Measurements from ENCODE around the gene PLCL2.

The PLCL2 gene

GRCh38 chr3:17044855-17045254, 160.1 kb downstream of the PLCL2 start:
- DNase-seq (ENCODE audit: low read depth): no peak

- DNase-seq (ENCODE audit: low read depth): no peak
These were observed 160.9 kb downstream of the PLCL2 start for GRCh38 chr3:17045705-17046104.

- DNase-seq (ENCODE audit: low read depth): no peak
These were observed 161.9 kb downstream of the PLCL2 start for GRCh38 chr3:17046623-17047022.

- DNase-seq (ENCODE audit: low read depth): no peak
These were observed 162.4 kb downstream of the PLCL2 start for GRCh38 chr3:17047162-17047561.

- no peak for DNase-seq (ENCODE audit: low read depth)
These were observed 163.1 kb downstream of the PLCL2 start for GRCh38 chr3:17047894-17048293.

GRCh38 chr3:17050071-17050470, 165.3 kb downstream of the PLCL2 start:
- DNase-seq (ENCODE audit: low read depth): no peak

- no peak for DNase-seq (ENCODE audit: low read depth)
These were observed 165.8 kb downstream of the PLCL2 start for GRCh38 chr3:17050506-17050905.

DNA sequence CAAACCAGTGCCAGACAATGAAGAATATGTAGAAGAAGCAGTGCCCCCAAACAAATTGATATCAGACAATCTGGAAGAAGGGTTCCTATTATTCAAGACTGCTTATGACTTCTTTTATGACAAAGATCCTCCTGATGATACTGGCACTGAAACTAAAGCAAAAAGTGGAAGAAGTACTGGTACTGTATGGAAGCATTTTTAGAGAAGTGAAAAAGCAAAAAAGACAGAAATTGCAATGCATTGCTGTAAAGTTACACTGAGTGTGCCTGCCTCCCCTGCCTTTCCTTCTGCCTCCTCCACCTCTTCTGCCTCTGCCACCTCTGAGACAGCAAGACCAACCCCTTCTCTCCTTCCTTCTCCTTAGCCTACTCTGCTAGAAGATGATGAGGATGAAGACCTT, 167.6 kb downstream of the PLCL2 start:
- DNase-seq (ENCODE audit: low read depth): no peak

DNA sequence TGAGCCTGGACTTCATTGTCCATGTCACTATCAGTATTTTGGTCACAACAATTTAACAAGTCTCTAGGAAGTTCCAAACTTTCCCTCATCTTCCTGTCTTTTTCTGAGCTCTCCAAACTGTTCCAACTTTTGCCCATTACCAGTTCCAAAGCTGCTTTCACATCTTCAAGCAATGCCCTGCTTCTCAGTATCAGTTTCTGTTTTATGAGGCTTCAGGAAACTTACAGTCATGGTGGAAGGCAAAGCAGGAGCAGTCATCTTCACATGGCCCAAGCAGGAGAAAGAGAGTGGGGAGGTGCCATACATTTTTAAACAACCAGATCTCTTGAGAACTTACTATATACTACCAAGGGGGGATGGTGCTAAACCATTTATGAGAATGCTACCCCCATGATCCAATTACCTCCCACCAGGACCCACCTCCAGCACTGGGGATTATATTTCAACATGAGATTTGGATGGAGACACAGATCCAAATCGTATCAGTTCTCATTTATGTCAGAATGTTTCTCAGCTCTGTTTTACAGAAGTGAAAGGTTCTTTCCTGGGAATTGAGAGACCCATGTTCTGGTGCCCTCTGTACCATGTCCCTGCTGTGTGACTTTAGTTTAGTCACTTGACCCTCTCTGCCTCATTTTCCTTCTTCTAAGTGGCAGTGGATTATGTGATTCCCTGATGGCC, 169.7 kb downstream of the PLCL2 start:
- DNase-seq (ENCODE audit: low read depth): no peak

- DNase-seq (ENCODE audit: low read depth): no peak
These were observed 170.2 kb downstream of the PLCL2 start for GRCh38 chr3:17054982-17055343.

DNA sequence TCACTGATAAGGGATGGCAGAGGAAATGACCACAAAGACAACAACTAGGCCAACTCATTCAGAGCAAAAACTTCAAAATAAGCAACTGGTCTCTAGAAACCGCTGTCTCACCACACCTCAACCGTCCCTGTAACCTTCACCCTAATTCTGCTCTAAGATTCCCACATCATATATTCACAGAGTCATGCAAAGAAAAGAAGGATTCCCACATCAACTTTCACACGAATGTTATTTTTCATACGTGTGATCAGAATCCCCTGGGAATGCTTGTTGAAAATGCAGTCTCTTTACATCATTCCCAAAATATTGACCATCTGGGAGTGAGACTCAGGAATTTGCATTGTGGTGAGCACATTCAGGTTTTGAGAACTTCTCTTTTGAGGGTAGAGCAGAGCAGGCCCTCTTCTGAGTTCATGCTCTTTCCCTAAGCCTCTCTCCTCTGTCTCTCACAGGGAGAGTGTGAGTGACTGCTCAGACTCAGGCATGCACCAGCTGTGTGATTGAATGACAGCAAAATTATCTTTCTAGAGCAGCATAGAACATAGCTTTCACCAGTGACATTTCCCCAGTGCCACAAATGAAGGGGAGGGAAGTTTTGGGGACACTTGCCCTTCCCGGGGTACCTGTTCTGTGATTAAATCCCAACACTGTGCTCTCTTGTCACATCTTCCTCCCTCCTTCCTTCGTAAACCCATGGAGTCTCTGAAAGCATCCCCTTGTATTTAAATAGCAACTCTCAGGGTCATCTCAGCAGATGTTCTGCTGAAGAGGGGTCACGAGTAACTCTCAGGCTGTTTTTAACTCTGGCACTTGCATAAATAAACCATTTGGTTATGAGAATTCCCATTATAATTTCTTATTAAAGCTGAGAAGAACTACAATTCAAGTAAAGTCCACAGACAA, 170.9 kb downstream of the PLCL2 start:
- DNase-seq (ENCODE audit: low read depth): peak; percentile 71

- DNase-seq (ENCODE audit: low read depth): peak; percentile 61
These were observed 172.6 kb downstream of the PLCL2 start for GRCh38 chr3:17057321-17057720.

DNA sequence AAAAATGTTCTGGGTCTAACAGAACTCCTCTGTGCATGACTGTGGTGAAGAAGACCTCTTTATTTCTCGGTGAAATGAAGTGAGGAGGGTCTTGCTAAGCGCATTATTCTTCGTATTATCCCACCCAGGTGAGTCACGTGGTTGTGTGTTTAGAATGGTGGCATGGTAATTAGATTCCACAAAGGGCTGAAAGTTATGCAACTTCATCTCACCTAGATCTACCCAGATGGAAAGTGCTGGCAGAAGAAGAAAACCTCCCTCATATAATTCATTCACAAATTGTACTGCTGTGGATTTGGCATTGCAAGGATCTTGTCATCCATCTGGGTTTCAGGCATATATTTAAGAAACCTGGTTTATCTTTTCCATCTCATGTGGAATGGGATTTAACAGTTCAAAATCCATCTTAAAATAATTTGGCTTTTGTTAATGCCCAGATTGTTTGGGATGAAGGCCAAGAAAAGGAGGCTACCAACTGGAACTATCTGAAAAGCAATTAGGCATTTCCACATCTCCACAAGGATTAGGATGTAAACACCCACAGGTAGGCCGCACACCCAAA, 175.3 kb downstream of the PLCL2 start:
- DNase-seq (ENCODE audit: low read depth): no peak

- DNase-seq (ENCODE audit: low read depth): no peak
These were observed 176.2 kb downstream of the PLCL2 start for GRCh38 chr3:17061005-17061404.

- DNase-seq (ENCODE audit: low read depth): no peak
These were observed 178.0 kb downstream of the PLCL2 start for GRCh38 chr3:17062736-17063135.

DNA sequence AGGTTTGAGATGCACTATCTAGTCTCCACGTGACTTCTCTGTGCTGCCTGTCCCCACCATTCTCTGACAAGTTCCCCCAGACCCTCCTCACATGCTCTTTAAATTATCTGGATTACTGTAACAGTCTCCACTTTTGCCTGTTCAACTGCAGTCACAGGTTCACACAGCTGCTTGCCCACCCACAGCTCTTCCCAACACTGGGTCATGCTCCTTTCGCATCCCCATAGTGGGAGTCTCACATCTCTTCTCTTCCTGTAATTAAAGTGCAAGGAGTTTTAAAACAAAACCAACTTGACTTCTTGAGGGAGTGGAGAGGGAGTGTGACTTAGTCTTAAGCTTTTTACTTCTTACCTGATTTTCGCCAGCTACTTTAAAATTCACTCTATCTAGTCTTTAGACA, 178.8 kb downstream of the PLCL2 start:
- DNase-seq (ENCODE audit: low read depth): no peak

DNA sequence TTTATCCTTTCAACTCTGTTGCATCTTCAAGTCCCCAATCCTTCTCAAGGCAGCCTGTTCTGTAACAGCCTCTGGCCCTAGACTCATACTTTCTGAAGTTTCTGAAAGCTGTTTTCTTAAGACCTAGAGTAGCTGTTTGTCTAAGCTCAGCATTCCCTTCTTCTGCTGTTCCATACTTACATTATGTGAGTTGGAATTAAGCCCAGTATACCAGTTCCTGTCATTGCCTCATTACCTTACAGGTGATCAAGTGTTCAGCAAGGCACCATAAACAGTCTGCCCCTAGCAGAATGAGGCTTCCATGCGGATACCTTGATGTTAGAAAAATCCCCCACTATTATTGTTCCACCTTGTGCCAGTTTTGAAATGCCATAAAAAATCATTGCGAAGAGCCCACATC, 180.6 kb downstream of the PLCL2 start:
- no peak for DNase-seq (ENCODE audit: low read depth)

GRCh38 chr3:17065881-17066280, 181.1 kb downstream of the PLCL2 start:
- DNase-seq (ENCODE audit: low read depth): no peak

DNA sequence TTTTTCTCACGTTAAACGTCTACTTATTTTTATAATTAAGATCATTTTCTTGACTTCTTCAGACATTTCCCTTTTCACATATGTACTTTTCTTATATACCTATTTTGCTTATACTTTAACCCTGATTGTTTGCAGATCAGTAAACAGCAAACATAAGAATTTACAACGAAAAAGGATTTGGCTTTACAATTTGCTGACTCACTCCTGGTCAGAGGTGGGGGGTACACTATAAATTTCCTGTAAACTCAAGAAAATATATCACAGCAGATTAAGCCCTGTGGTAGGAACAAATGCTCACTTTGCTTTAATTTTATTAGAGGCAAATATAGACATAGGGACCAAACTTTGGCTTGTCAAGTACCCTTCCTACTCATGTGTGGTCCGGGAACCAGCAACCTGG, 185.0 kb downstream of the PLCL2 start:
- no peak for DNase-seq (ENCODE audit: low read depth)

- DNase-seq (ENCODE audit: low read depth): no peak
These were observed 185.6 kb downstream of the PLCL2 start for GRCh38 chr3:17070161-17070959.

GRCh38 chr3:17074559-17074958, 189.8 kb downstream of the PLCL2 start:
- no peak for DNase-seq (ENCODE audit: low read depth)

DNA sequence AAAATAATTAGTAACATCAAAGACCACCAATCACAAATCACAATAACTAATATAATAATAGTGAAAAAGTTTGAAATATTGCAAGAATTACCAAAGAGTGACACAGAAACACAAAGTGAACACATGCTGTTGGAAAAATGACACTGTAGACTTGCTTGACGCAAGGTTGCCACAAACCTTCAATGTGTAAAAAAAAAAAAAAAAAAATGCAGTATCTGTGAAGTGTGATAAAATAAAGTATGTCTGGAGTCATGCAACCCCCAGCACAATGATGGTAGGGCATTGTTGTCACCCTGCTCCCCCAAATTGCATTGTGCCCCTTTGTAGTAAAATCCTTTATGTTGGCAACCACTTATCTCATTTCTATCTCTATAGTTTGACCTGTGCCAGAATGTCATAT, 190.6 kb downstream of the PLCL2 start:
- DNase-seq (ENCODE audit: low read depth): no peak
